Activated T-cell treated with anti-CD3 and anti-CD28 coated beads, Interleukin-2, amount 50 U/mL, for 24 hours (primary cell): ENCODE results near the gene GPC2.
A peak's percentile ranks its signal among the peaks of the same experiment; 100 is the strongest.
"Not testable (repeated sequence)": the region's sequence is repeated elsewhere in the genome, so short reads cannot be mapped to it uniquely, and the experiment has no call there.

ENCODE experiments used
- DNase-seq: peaks from one replicate; pipeline ENCODE4 v3.0.0-alpha.2; 2020
- H3K27ac Mint-ChIP-seq: 2 replicates; pipeline ENCODE4 v1.8.0; 2020; ENCODE audit warnings: mild to moderate bottlenecking, mixed read lengths
- H3K27me3 Mint-ChIP-seq: 2 replicates; pipeline ENCODE4 v1.8.0; 2020; ENCODE audit warnings: mixed read lengths
- H3K36me3 Mint-ChIP-seq: 2 replicates; pipeline ENCODE4 v1.8.0; 2020; ENCODE audit warnings: low read depth, mixed read lengths
- H3K4me1 Mint-ChIP-seq: 2 replicates; pipeline ENCODE4 v1.8.0; 2020; ENCODE audit warnings: low read depth, mixed read lengths
- H3K4me3 Mint-ChIP-seq: 2 replicates; pipeline ENCODE4 v1.8.0; 2020; ENCODE audit warnings: mild to moderate bottlenecking, moderate library complexity, mixed read lengths
- H3K9me3 Mint-ChIP-seq: 2 replicates; pipeline ENCODE4 v1.8.0; 2020; ENCODE audit warnings: mixed read lengths

Gene GPC2

DNA sequence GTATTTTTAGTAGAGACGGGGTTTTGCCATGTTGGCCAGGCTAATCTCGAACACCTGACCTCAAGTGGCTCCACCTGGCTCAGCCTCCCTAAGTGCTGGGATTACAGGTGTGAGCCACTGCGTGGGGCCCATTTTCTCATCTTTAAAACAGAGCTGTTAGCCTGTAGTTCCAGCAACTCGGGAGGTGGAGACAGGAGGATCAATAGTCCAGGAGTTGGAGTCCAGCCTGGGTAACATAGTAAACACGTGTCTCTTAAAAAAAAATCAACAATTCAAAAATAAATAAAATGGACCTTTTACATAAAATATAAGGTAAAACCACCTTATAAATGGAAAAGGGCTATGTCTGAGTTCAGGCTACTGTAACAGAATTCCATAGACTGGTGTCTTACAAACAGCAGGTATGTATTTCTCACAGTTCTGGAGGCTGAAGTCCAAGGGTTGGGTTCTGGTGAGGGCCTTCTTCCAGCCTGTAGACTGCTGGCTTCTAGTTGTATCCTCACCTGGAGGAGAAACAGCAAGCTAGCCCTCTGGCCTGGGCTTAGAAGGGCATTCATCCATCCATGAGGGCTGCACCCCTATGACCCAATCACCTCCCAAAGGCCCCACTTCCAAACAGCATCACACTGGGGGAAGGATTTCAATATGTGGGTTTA lies 35.6 kb upstream of the GPC2 start:
- Mint-ChIP-seq H3K27me3 (no peaks in the 10 kb centered on the region), H3K9me3 (no peaks in the 10 kb centered on the region), H3K4me3 (no peak overlapping the region), H3K27ac (no peak overlapping the region), H3K36me3 (peaks cover 2% of the 10 kb centered on the region), H3K4me1 (peaks cover 77% of the 10 kb centered on the region)
- peak; percentile 22 for DNase-seq

DNA sequence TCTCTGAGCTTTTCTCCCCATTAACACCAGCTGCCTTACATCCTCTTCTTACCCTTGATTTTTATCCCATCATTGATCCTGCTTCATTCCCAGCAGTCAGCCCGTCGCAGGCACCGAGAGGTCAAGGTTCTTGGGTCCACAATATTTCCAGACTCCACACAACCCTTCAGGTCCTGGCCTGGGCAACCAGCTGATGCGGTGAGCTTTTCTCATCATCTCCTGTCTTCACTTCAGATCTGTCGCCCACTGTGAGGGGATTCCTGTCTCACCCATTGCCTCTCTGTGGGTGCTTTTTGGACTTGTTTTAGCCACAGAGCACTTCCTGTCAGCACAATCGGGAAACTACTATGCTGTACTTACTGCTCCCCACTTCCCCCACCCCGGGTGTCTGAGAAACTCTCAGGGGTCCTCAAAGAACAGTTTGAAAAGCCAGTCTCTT lies 34.2 kb upstream of the GPC2 start:
- Mint-ChIP-seq H3K27me3 (no peaks in the 10 kb centered on the region), H3K27ac (peak overlapping the region; percentile 90), H3K4me3 (peak overlapping the region; percentile 71), H3K4me1 (peaks cover 67% of the 10 kb centered on the region), H3K9me3 (no peaks in the 10 kb centered on the region), H3K36me3 (peaks cover 2% of the 10 kb centered on the region)
- peak; percentile 44 for DNase-seq

DNA sequence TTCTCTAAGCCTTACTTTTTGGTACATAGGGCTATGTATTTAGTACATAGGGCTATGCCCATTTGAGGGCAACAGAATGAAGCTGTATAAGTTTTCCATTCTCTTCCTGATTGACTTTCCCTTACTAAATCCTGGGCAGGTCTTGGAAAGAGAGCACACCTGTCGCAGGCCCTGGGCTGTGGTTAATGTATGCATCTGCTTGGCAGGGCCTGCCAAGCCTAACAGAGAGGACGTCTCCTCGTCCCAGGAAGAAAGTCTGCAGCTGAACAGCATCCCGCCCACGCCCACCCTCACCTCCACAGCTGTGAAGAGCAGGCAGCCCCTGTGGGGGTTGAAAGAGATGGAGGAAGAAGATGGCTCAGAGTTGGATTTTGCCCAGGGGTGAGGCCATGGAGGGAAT lies 33.6 kb upstream of the GPC2 start:
- Mint-ChIP-seq H3K4me1 (peaks cover 65% of the 10 kb centered on the region), H3K4me3 (no peak overlapping the region), H3K36me3 (peaks cover 2% of the 10 kb centered on the region), H3K9me3 (no peaks in the 10 kb centered on the region), H3K27ac (no peak overlapping the region), H3K27me3 (no peaks in the 10 kb centered on the region)
- DNase-seq = peak; percentile 34

DNA sequence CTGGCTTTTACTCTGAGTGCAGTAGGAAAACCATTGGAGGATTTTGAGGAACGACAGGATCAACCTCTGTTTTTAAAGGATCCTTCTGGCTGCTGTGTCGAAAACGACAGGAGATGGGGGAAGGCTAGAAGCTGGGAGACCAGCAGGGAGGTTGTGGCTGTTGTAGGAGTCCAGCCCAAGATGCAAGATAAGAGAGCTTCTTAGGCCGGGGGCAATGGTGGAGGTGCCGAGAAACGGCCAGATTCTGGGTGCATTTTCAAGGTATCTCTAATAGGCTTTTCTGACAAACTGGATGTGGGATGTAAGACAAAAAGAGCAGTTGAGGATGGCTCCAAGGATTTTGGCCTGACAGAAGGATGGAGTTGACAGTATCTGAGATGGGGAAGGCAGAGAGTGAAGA lies 32.3 kb upstream of the GPC2 start:
- DNase-seq = no peak
- no peak overlapping the region for H3K4me3 Mint-ChIP-seq
- no peaks in the 10 kb centered on the region for H3K27me3 Mint-ChIP-seq
- peak overlapping the region; percentile 20 for H3K27ac Mint-ChIP-seq
- H3K9me3 Mint-ChIP-seq = no peaks in the 10 kb centered on the region
- H3K4me1 Mint-ChIP-seq = peaks cover 54% of the 10 kb centered on the region
- H3K36me3 Mint-ChIP-seq = peaks cover 2% of the 10 kb centered on the region

DNA sequence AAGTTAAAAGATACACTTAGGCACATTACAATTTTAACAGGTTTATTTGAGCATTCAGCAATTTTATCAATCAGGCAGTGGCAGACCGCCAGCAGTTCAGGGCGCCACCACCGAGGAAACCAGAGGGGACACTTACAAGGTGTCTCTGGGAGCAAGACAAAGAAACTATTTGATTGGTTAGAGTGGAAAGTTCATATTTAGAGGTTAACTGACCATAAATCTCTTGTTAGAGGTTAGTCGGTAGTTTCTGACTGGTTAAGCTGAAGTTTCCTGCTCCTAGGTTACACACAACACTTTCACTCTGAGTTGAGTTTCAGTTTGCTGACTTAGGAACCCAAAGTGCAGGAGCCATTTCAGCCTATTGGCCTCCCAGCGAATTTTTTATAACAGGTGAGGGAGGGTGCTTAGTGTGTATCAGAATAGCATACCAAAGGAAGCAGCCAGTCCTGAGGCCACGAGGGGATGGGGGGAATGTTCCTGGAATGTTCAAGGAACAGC lies 31.8 kb upstream of the GPC2 start:
- Mint-ChIP-seq H3K4me1 (peaks cover 49% of the 10 kb centered on the region), H3K27me3 (no peaks in the 10 kb centered on the region), H3K4me3 (peak overlapping the region; percentile 52), H3K9me3 (no peaks in the 10 kb centered on the region), H3K27ac (peak overlapping the region; percentile 78), H3K36me3 (peaks cover 2% of the 10 kb centered on the region)
- peak; percentile 58 for DNase-seq

DNA sequence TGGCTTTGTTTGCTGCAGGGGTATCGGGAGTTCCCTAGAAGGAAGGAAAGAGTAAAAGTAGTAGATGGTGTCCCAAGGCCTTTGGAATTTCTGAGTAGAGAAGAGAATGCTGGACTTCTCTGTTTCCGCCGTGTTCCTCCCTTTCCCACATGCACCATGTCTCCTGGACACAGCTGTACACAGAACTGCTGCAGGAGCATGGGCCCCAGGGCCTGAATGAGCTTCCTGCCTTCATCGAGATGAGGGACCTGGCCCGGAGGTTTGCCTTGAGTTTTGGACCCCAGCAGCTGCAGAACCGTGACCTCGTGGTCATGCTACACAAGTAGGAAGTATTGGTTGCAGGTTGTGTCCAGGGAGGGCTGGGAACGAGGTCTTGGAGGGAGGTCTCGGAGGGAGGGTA lies 27.3 kb upstream of the GPC2 start:
- Mint-ChIP-seq H3K27ac (no peak overlapping the region), H3K9me3 (no peaks in the 10 kb centered on the region), H3K36me3 (no peaks in the 10 kb centered on the region)

GRCh38 chr7:100200693-100201092 lies 23.5 kb upstream of the GPC2 start:
- Mint-ChIP-seq H3K9me3 (no peaks in the 10 kb centered on the region), H3K4me1 (peaks cover 7% of the 10 kb centered on the region), H3K27me3 (peaks cover 4% of the 10 kb centered on the region), H3K4me3 (no peak overlapping the region), H3K36me3 (no peaks in the 10 kb centered on the region), H3K27ac (no peak overlapping the region)
- DNase-seq = no peak

More for the DNA sequence above, 27.3 kb upstream of the GPC2 start:
- DNase-seq = no peak
- Mint-ChIP-seq H3K27me3 (no peaks in the 10 kb centered on the region), H3K4me3 (no peak overlapping the region), H3K4me1 (peaks cover 20% of the 10 kb centered on the region)

DNA sequence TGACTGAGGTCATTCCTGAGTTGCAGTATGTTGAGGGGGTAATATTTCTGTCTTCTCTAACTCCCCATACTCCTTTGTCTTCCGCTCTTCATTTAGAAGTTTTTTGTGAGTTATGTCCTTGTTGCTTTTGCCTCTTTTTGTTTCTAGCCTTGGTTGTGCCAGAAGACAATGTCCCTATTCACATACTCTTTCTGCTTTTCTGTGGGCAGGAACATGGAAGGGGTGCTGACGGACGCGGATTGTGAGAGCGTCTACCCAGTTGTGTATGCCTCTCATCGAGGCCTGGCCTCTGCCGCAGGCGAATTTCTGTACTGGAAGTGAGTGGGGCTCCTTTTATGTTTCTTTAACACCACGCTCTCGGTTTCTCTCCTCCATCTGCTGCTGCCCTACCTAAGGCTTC lies 21.1 kb upstream of the GPC2 start:
- H3K4me1 Mint-ChIP-seq = peaks cover 15% of the 10 kb centered on the region
- DNase-seq = peak; percentile 7

GRCh38 chr7:100195901-100196322 lies 18.7 kb upstream of the GPC2 start:
- H3K27ac Mint-ChIP-seq, H3K36me3 Mint-ChIP-seq, H3K27me3 Mint-ChIP-seq, H3K9me3 Mint-ChIP-seq, H3K4me3 Mint-ChIP-seq: not testable (repeated sequence)
- peaks cover 30% of the 10 kb centered on the region for H3K4me1 Mint-ChIP-seq
- DNase-seq = peak; percentile 21

More for the DNA sequence above, 21.1 kb upstream of the GPC2 start:
- H3K27ac Mint-ChIP-seq = no peak overlapping the region
- H3K4me3 Mint-ChIP-seq = no peak overlapping the region
- H3K9me3 Mint-ChIP-seq = no peaks in the 10 kb centered on the region
- no peaks in the 10 kb centered on the region for H3K36me3 Mint-ChIP-seq
- H3K27me3 Mint-ChIP-seq = peaks cover 4% of the 10 kb centered on the region

DNA sequence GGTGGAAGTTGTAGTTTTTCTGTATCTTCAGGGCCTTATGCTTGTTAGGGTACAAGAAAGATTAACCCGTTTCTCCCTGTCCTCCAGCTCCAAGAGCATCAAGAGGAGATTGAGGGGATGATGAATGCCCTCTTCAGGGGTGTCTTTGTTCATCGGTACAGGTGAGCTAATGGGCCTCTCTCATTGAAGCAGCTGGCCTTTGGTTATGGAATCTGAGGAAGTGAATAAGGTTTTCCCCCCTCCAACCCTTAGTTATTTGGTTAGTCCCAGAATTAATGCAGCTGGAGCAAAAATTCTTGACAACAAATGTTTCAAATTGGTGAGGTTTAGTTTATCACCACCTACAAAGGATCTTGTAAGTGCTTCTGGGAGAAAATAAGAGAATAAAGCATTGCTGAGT lies 18.0 kb upstream of the GPC2 start:
- Mint-ChIP-seq H3K36me3 (no peaks in the 10 kb centered on the region), H3K4me3 (no peak overlapping the region), H3K9me3 (no peaks in the 10 kb centered on the region), H3K4me1 (peaks cover 35% of the 10 kb centered on the region), H3K27ac (no peak overlapping the region), H3K27me3 (peaks cover 4% of the 10 kb centered on the region)
- DNase-seq = no peak

DNA sequence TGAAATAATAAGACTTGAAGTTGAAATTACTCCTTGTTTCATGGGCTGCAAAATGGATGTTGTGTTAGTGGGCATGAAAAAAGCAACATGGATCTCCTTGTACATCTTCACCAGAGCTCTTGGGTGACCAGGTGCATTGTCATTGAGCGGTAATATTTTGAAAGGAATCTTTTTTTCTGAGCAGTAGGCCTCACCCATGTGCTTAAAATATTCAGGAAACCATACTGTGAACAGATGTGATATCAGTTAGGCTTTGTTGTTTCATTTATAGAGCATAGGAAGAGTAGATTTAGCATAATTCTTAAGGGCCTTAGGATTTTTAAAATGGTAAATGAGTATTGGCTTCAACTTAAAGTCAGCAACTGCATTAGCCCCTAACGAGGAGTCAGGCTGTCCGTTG lies 15.8 kb upstream of the GPC2 start:
- DNase-seq = no peak
- Mint-ChIP-seq H3K36me3 (no peaks in the 10 kb centered on the region), H3K27me3 (no peaks in the 10 kb centered on the region), H3K4me1 (peaks cover 38% of the 10 kb centered on the region), H3K4me3 (no peak overlapping the region), H3K9me3 (no peaks in the 10 kb centered on the region), H3K27ac (no peak overlapping the region)

DNA sequence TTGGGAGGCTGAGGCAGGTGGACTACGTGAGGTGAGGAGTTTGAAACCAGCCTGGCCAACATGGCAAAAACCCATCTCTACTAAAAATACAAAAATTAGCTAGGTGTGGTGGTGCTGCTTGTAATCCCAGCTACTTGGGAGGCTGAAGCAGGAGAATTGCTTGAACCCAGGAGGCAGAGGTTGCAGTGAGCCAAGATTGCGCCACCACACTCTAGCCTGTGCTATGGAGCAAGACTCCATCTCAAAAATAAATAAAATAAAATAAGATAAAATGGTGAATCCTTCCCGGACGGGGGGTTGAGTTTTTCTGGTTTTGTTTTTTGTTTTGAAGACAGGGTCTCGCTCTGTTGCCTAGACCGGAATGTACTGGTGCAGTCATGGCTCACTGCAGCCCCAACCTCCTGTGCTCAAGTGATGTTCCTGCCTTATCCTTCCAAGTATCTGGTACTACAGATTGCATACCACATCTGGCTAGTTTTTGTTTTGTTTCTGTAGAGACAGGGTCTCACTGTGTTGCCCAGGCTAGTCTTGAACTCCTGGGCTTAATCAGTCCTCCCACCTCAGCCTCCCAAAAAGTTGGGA lies 15.2 kb upstream of the GPC2 start:
- H3K9me3 Mint-ChIP-seq, H3K27ac Mint-ChIP-seq, H3K4me3 Mint-ChIP-seq, H3K27me3 Mint-ChIP-seq, H3K36me3 Mint-ChIP-seq: not testable (repeated sequence)
- H3K4me1 Mint-ChIP-seq = peaks cover 38% of the 10 kb centered on the region
- DNase-seq = peak; percentile 9

DNA sequence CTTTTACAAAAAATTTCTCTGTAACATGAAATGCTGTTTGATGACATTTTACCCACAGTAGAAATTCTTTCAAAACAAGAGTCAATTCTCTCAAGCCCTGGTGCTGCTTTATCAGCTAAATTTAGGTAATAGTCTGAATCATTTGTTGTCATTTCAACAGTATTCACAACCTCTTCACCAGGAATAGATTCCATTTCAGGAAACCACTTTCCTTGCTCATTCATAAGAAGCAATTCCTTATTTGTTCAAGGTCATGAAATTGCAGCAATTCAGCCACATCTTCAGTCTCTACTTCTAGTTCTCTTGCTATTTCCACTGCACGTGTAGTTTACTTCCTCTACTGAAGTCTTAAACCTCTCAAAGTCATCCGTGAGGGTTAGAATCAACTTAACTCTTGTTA lies 14.6 kb upstream of the GPC2 start:
- Mint-ChIP-seq H3K36me3 (no peaks in the 10 kb centered on the region), H3K4me1 (peaks cover 38% of the 10 kb centered on the region), H3K27ac (no peak overlapping the region), H3K4me3 (no peak overlapping the region), H3K27me3 (no peaks in the 10 kb centered on the region), H3K9me3 (no peaks in the 10 kb centered on the region)
- no peak for DNase-seq

DNA sequence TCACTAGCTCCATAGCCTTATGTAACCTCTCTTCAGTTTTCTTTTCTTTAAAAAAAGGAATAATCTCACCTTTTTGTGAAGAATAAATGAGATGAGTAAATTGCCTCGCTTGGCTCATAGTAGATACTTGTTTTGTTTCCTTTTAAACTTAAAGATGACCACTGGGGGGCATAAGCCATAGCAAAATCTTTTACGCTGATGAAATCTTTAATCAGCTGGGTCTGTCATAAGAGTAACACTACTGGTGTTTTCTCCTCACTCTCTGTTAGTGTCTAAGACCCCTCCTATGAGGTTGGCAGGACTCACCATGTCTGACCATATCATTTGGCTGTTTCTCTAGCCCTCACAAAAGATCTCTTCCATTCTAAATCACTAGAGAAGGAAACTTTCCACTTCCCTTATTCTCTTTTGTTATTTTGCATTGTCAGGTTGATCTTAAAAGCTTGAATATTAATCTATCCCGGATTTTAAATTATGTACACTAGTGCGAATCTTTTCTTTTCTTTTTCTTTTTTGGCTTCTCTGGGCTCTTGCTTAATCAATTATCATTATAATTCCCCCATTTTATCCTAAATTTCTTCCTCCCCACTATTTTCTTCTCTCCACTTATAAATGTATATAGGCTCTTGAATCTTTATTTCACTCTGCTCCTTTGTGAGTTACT lies 13.0 kb upstream of the GPC2 start:
- no peaks in the 10 kb centered on the region for H3K27me3 Mint-ChIP-seq

DNA sequence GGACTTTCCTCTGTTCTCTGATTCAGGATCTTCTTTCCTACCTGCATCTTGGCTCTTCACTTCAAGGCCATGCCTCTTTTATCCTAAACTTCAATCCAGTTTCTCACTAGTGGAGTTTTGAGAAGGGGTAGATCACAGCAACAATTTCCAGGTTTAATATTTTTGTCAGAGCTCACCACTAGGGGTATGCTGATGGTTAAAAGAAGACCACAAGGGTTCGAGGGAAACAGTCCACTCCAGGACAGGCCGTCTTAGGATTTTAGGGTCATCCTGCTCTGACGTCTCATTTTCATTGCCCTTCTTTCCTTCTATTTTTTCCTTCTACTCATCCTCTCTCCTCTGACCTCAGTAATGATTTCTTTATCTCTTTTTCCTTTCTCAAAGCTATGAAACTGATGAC lies 11.9 kb upstream of the GPC2 start:
- H3K36me3 Mint-ChIP-seq = no peaks in the 10 kb centered on the region
- no peak overlapping the region for H3K4me3 Mint-ChIP-seq
- no peaks in the 10 kb centered on the region for H3K27me3 Mint-ChIP-seq
- peaks cover 30% of the 10 kb centered on the region for H3K4me1 Mint-ChIP-seq
- no peak overlapping the region for H3K27ac Mint-ChIP-seq
- no peaks in the 10 kb centered on the region for H3K9me3 Mint-ChIP-seq
- no peak for DNase-seq

More for the DNA sequence above, 13.0 kb upstream of the GPC2 start:
- H3K36me3 Mint-ChIP-seq = no peaks in the 10 kb centered on the region
- H3K4me3 Mint-ChIP-seq = no peak overlapping the region
- DNase-seq = no peak
- peaks cover 31% of the 10 kb centered on the region for H3K4me1 Mint-ChIP-seq
- H3K9me3 Mint-ChIP-seq = no peaks in the 10 kb centered on the region
- H3K27ac Mint-ChIP-seq = peak overlapping the region; percentile 39
